Inflammatory macrophage treated with lipopolysaccharide for 4 hours (primary cell): ENCODE results near the gene KCNJ6.
A peak's percentile ranks its signal among the peaks of the same experiment; 100 is the strongest.

Experiments used
- DNase-seq: peaks from one replicate; pipeline ENCODE4 v3.0.0-alpha.2; 2020

The KCNJ6 gene

GRCh38 chr21:37904856-37905255 is 11.4 kb downstream of the KCNJ6 start:
- no peak for DNase-seq

- DNase-seq = no peak
Observed at GRCh38 chr21:37903396-37903795, 12.9 kb downstream of the KCNJ6 start.

GRCh38 chr21:37899146-37899545 is 17.1 kb downstream of the KCNJ6 start:
- DNase-seq = no peak

- DNase-seq = no peak
Observed at GRCh38 chr21:37896788-37897187, 19.5 kb downstream of the KCNJ6 start.

- no peak for DNase-seq
Observed at GRCh38 chr21:37891972-37892371, 24.3 kb downstream of the KCNJ6 start.

- no peak for DNase-seq
Observed at GRCh38 chr21:37888659-37889058, 27.6 kb downstream of the KCNJ6 start.

- DNase-seq = no peak
Observed at GRCh38 chr21:37886726-37887299, 29.4 kb downstream of the KCNJ6 start.

- no peak for DNase-seq
Observed at GRCh38 chr21:37886120-37886519, 30.1 kb downstream of the KCNJ6 start.

GRCh38 chr21:37878946-37879660 is 37.2 kb downstream of the KCNJ6 start:
- DNase-seq = no peak

GRCh38 chr21:37877888-37878684 is 38.2 kb downstream of the KCNJ6 start:
- no peak for DNase-seq

- DNase-seq = no peak
Observed at GRCh38 chr21:37877171-37877570, 39.1 kb downstream of the KCNJ6 start.

GRCh38 chr21:37876561-37876960 is 39.7 kb downstream of the KCNJ6 start:
- peak; percentile 60 for DNase-seq

GRCh38 chr21:37874904-37875780 is 41.1 kb downstream of the KCNJ6 start:
- DNase-seq = no peak

- no peak for DNase-seq
Observed at GRCh38 chr21:37874481-37874880, 41.8 kb downstream of the KCNJ6 start.

- DNase-seq = no peak
Observed at GRCh38 chr21:37873655-37874054, 42.6 kb downstream of the KCNJ6 start.

GRCh38 chr21:37871121-37871862 is 45.0 kb downstream of the KCNJ6 start:
- no peak for DNase-seq

- no peak for DNase-seq
Observed at GRCh38 chr21:37870221-37870620, 46.0 kb downstream of the KCNJ6 start.

GRCh38 chr21:37869661-37870060 is 46.6 kb downstream of the KCNJ6 start:
- DNase-seq = no peak

GRCh38 chr21:37868446-37869295 is 47.6 kb downstream of the KCNJ6 start:
- DNase-seq = no peak

- peak; percentile 97 for DNase-seq
Observed at GRCh38 chr21:37866027-37866426, 50.2 kb downstream of the KCNJ6 start.

- DNase-seq = peak; percentile 79
Observed at GRCh38 chr21:37865156-37865555, 51.1 kb downstream of the KCNJ6 start.
